Smooth muscle cell (in vitro differentiated cells): Measurements from ENCODE around the gene ZDHHC20. TPM values are rescaled to one million over a fixed set of nuclear protein-coding genes. Genes with fewer than 3 reads are reported as not detected.

ENCODE experiments used
- DNase-seq: peaks from one replicate; lab custom pipeline; 2025; ENCODE audit not compliant: unreplicated experiment; lab: John Stamatoyannopoulos, UW
- H2AFZ ChIP-seq: fragments of 200-600 bp; sonication (generic); 2 replicates; pipeline ENCODE4 v1.6.0; 2016; ENCODE audit warnings: antibody characterized with exemption, low read depth, mild to moderate bottlenecking
- H3F3A ChIP-seq: fragments of 200-600 bp; sonication (generic); 2 replicates; pipeline ENCODE4 v1.6.0; 2017; ENCODE audit warnings: antibody characterized with exemption, low read depth
- H3K27ac ChIP-seq: fragments of 200-600 bp; sonication (generic); 2 replicates; pipeline ENCODE4 v1.5.1; 2016; ENCODE audit warnings: low read depth, mild to moderate bottlenecking
- H3K27me3 ChIP-seq: fragments of 200-600 bp; sonication (generic); 2 replicates; pipeline ENCODE4 v1.6.1; 2016; ENCODE audit warnings: low read depth, mild to moderate bottlenecking
- H3K36me3 ChIP-seq: fragments of 200-600 bp; sonication (generic); 2 replicates; pipeline ENCODE4 v1.5.1; 2016; ENCODE audit warnings: low read depth
- H3K4me1 ChIP-seq: fragments of 200-600 bp; sonication (generic); 2 replicates; pipeline ENCODE4 v1.5.1; 2016; ENCODE audit warnings: low read depth
- H3K4me2 ChIP-seq: fragments of 200-600 bp; sonication (generic); 2 replicates; pipeline ENCODE4 v1.6.0; 2016; ENCODE audit warnings: mild to moderate bottlenecking
- H3K4me3 ChIP-seq: fragments of 200-600 bp; sonication (generic); 2 replicates; pipeline ENCODE4 v1.5.1; 2016; ENCODE audit warnings: mild to moderate bottlenecking
- H3K79me2 ChIP-seq: fragments of 200-600 bp; sonication (generic); 2 replicates; pipeline ENCODE4 v1.6.0; 2016; ENCODE audit warnings: low read depth, mild to moderate bottlenecking
- H3K9ac ChIP-seq: fragments of 200-600 bp; sonication (generic); 2 replicates; pipeline ENCODE4 v1.6.0; 2016; ENCODE audit warnings: low read depth
- H3K9me3 ChIP-seq: fragments of 200-600 bp; sonication (generic); replicated peaks from 2 replicates; pipeline ENCODE4 v1.5.1; 2016; ENCODE audit warnings: low read depth
- H4K20me1 ChIP-seq: fragments of 200-600 bp; sonication (generic); 2 replicates; pipeline ENCODE4 v1.6.0; 2016; ENCODE audit warnings: low read depth
- WGBS: methylation state at CpG from one replicate; pipeline ENCODE4 v1.1.7; 2016; ENCODE audit warnings: low lambda C conversion rate; 5-methylcytosine and 5-hydroxymethylcytosine counted together
- polyA plus RNA-seq: library from polyadenylated mRNA; unstranded; fragments of >200 nt; fragmentation: Nextera tagmentation; extraction: Ambion mirVana; gene quantifications from 2 replicates; pipeline ENCODE4 v1.2.1, GENCODE V29; 2016
- total RNA-seq: library from RNA; depleted of rRNA; stranded (reverse); fragments of >200 nt; gene quantifications from 2 replicates; pipeline ENCODE4 v1.2.3, GENCODE V29; 2014
- TF ChIP-seq, protein P1 (sequence below): fragments of 200-600 bp; sonication (generic); IDR thresholded peaks from 2 replicates; pipeline ENCODE4 v1.5.1; 2017; ENCODE audit warnings: borderline replicate concordance, mild to moderate bottlenecking, antibody characterized with exemption; ENCODE audit not compliant: insufficient read depth, poor library complexity, severe bottlenecking

ZDHHC20 gene
- total and polyA plus RNA-seq, 2 experiments from 2014 or later, result 24.2 to 198 TPM

DNA sequence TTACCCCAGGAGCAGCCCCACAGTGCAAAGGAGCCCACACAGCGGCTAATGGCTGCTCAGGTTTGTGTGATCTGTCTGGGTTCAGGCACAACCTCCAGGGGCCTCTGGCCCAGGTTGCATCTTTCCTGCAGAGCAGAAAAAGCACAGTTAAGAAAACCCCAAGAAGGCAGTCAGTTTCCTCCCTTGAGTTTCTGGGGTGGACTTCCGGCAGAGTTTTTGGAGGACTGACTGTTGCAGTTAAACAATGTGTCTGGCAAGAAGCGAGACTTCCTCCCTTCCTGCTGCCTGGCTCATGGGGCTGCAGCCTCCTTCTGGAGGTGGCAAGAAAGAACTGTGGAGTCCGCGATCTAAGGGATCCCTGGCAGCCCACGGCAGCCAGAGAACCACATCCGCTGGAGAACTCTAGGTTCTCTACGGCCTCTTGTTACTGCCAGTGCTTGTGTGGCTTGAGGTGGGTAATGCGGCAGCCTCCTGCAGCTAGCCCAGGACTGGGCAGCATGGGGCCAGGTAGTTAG is 114.4 kb downstream of the ZDHHC20 start:
- Histone ChIP-seq H3K27me3 (no peaks in the 10 kb centered on the region), H3K9ac (no peak overlapping the region), H3K4me2 (no peak overlapping the region), H3K9me3 (no peaks in the 10 kb centered on the region), H2AFZ (no peak overlapping the region), H3K79me2 (no peaks in the 10 kb centered on the region), H3K36me3 (no peaks in the 10 kb centered on the region), H3K4me1 (no peaks in the 10 kb centered on the region), H4K20me1 (no peaks in the 10 kb centered on the region), H3F3A (no peaks in the 10 kb centered on the region), H3K27ac (no peak overlapping the region), H3K4me3 (no peak overlapping the region)
- 81% methylated on average over 9 of the region's 9 CpGs for WGBS
- TF ChIP-seq, protein P1, sequence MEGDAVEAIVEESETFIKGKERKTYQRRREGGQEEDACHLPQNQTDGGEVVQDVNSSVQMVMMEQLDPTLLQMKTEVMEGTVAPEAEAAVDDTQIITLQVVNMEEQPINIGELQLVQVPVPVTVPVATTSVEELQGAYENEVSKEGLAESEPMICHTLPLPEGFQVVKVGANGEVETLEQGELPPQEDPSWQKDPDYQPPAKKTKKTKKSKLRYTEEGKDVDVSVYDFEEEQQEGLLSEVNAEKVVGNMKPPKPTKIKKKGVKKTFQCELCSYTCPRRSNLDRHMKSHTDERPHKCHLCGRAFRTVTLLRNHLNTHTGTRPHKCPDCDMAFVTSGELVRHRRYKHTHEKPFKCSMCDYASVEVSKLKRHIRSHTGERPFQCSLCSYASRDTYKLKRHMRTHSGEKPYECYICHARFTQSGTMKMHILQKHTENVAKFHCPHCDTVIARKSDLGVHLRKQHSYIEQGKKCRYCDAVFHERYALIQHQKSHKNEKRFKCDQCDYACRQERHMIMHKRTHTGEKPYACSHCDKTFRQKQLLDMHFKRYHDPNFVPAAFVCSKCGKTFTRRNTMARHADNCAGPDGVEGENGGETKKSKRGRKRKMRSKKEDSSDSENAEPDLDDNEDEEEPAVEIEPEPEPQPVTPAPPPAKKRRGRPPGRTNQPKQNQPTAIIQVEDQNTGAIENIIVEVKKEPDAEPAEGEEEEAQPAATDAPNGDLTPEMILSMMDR, result no peak
- DNase-seq, result no peak

DNA sequence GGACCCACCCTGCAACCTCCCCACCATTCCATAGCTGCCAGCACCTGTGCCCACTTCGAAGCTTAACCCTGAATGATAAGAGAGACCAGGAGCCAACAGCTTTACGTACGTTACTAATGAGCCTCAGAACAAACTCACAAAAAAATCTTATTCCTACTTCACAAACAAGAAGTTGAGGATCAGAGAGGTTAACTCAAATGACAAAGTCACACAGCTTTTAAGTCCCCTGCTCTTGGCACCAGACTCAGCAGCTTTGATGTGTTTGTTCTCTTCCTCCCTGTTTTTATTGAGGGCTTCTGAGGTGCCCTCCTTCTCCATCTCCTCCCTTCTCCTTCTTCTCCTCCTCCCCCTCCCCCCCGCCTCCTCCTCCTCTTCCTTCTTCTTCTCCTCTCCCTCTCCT is 115.4 kb downstream of the ZDHHC20 start:
- H2AFZ ChIP-seq, result no peak overlapping the region
- DNase-seq, result no peak
- H3K9ac ChIP-seq, result no peak overlapping the region
- H3K27ac ChIP-seq, result no peak overlapping the region
- no peak overlapping the region for H3K4me2 ChIP-seq
- no peaks in the 10 kb centered on the region for H3K4me1 ChIP-seq
- H3K9me3 ChIP-seq, result no peaks in the 10 kb centered on the region
- no peak overlapping the region for H3K4me3 ChIP-seq
- H3K36me3 ChIP-seq, result no peaks in the 10 kb centered on the region
- no peaks in the 10 kb centered on the region for H3F3A ChIP-seq
- WGBS, result 94% methylated on average over 3 of the region's 4 CpGs
- H4K20me1 ChIP-seq, result no peaks in the 10 kb centered on the region
- TF ChIP-seq, protein P1, result no peak
- no peaks in the 10 kb centered on the region for H3K79me2 ChIP-seq
- no peaks in the 10 kb centered on the region for H3K27me3 ChIP-seq

DNA sequence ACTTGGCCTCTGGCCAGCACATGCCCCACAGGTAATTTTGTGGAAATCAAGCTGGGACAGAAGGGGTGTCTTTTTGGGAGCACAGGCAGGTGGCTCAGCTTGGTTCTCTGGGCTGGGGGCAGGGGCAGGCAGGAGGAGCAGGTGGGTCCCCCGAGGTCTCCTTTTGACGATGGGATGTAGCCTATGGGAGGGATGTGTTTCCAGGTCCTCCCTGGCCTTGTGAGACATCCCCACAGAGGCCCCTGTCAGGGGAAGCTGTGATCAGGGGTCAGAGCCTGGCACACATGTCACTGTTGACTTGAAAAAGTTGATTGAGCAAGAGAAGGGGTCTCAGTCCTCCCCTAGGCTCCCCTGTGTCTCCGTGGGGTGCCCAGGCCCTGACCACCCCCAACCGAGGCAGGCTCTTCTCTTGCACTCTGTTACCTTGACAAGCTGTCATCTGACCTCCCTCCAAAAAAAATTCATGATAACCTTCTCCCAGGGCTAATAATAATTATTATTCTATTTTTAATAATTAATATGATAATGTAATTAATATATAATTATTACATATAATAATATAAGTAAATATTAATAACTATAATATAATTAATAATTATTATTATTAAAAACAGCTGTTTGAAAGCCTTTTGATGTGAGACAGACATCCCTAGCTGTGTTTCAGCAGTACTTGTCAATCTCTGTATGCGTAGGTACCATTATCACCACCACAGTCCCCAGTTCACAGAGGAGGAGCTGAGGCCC is 116.2 kb downstream of the ZDHHC20 start:
- Histone ChIP-seq H3K79me2 (no peaks in the 10 kb centered on the region), H4K20me1 (no peaks in the 10 kb centered on the region), H3K27ac (no peak overlapping the region), H3K27me3 (no peaks in the 10 kb centered on the region), H3K4me1 (no peaks in the 10 kb centered on the region), H3F3A (no peaks in the 10 kb centered on the region), H2AFZ (no peak overlapping the region), H3K9me3 (no peaks in the 10 kb centered on the region), H3K4me3 (no peak overlapping the region), H3K9ac (no peak overlapping the region), H3K4me2 (no peak overlapping the region), H3K36me3 (no peaks in the 10 kb centered on the region)
- WGBS, result 91% methylated on average over 5 of the region's 5 CpGs
- TF ChIP-seq, protein P1, result no peak
- no peak for DNase-seq
